Stomach (tissue), 9 donors: Measurements from ENCODE around the gene GABRG3. TPM values are rescaled to one million over a fixed set of nuclear protein-coding genes. Genes with fewer than 3 reads are reported as not detected.

Experiments
- DNase-seq, 2 donors: peaks; one replicate each; pipeline versions ENCODE4 v3.0.0 to v3.0.0-alpha.2; 2013 to 2019
- H3K27ac ChIP-seq, 5 donors: fragments of 200-600 bp in 4 of 5; sonication (generic) in 4 of 5; one replicate each; pipeline ENCODE4 v1.5.1; 2013 to 2019; ENCODE audit warnings: mild to moderate bottlenecking in 1 of 5, moderate library complexity in 1 of 5
- H3K27me3 ChIP-seq, 3 donors: fragments of 200-600 bp; sonication (generic); one replicate each; pipeline ENCODE4 v1.5.1; 2017 to 2019; ENCODE audit warnings: mixed run types in 1 of 3
- H3K36me3 ChIP-seq, 4 donors: fragments of 200-600 bp; sonication (generic); 1 replicate in 3 of 4; 2 replicates in 1 of 4; pipeline ENCODE4 v1.5.1; 2016 to 2019
- H3K4me1 ChIP-seq, 4 donors: fragments of 200-600 bp; sonication (generic); one replicate each; pipeline ENCODE4 v1.5.1; 2016 to 2019
- H3K4me3 ChIP-seq, 4 donors: fragments of 200-600 bp; sonication (generic) in 3 of 4; one replicate each; pipeline ENCODE4 v1.5.1; 2016 to 2019; ENCODE audit warnings: mild to moderate bottlenecking in 1 of 4
- H3K9me3 ChIP-seq, 4 donors: fragments of 200-600 bp; sonication (generic); one replicate each; pipeline ENCODE4 v1.5.1; 2016 to 2019
- EP300 ChIP-seq: sonication (generic); formaldehyde crosslinking; IDR thresholded peaks from one replicate; pipeline ENCODE4 v1.6.1; 2017; ENCODE audit warnings: antibody characterized with exemption
- POLR2A ChIP-seq, 4 donors: fragments of 450-650 bp; IDR thresholded peaks; one replicate each; pipeline ENCODE4 v1.6.1; 2016; ENCODE audit warnings: antibody characterized with exemption in 4 of 4, control low read depth in 2 of 4, mild to moderate bottlenecking in 1 of 4, moderate library complexity in 1 of 4
- POLR2AphosphoS5 ChIP-seq, 3 donors: sonication (generic); formaldehyde crosslinking; IDR thresholded peaks; one replicate each; pipeline ENCODE4 v1.6.1; 2016; ENCODE audit warnings: antibody characterized with exemption in 3 of 3
- WGBS, 5 donors: extraction: QIAGEN DNeasy Blood & Tissue Kit in 3 of 5; methylation state at CpG; one replicate each; pipeline versions ENCODE4 v1.1.5 to v1.1.7; 2013 to 2018; 5-methylcytosine and 5-hydroxymethylcytosine counted together
- intact Hi-C: fragments of 100-400 bp; cut with DNase I; formaldehyde crosslinking; loops from one replicate; pipeline ENCODE4 v1.15.1; 2023; ENCODE audit warnings: low total_unique reads
- polyA plus RNA-seq, 3 donors: library from polyadenylated mRNA; stranded (reverse); fragments of 200-250 nt; gene quantifications; one replicate each; pipeline ENCODE4 v1.2.3, GENCODE V29; 2013
- total RNA-seq, 5 donors: library from RNA; depleted of rRNA; stranded (reverse); fragments of >200 nt; gene quantifications; one replicate each; pipeline versions ENCODE4 v1.1.0 to v1.2.3, GENCODE V29; 2014 to 2016
- TF ChIP-seq, protein P1 (sequence below), 7 experiments: fragments of 450-650 bp in 4 of 7; fragments of 200-600 bp in 3 of 7; sonication (generic) in 3 of 7; IDR thresholded peaks; one replicate each; pipeline ENCODE4 v1.5.1; 2016 to 2019; ENCODE audit warnings: antibody characterized with exemption in 7 of 7, control low read depth in 2 of 7, mild to moderate bottlenecking in 1 of 7
- donor health status: healthy with polysubstance abuse.
- donor health status: Bipolar disorder and iron deficiency.
- donor health status: healthy.

The GABRG3 gene
- total and polyA plus RNA-seq, 8 donors, result 0.37 to 1.5 TPM; not detected in 6

DNA sequence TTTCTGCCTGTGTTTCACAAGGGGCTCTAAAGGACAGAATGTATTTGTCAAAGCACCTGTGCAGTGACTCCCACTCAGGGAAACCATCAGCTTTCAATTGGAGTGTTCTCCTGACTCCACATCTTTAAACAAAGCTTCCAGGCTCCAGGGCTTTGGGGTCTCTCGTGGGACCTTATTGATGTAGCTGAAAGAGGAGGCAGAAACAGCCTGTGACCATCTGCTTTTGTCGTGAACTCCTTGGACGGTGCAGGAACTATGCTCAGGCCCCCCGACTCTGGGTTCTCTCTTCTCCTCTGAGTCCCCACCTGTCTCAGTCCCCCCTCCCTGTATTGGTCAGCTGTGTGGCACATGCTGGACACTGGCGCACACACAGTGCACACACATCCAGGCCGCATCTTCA lies 486.8 kb downstream of the GABRG3 start:
- Histone ChIP-seq H3K4me1 (no peaks in the 10 kb centered on the region), H3K27ac (no peak overlapping the region), H3K4me3 (no peak overlapping the region), H3K36me3 (no peaks in the 10 kb centered on the region), H3K9me3 (peaks cover 0 to 21% (median 7%) of the 10 kb centered on the region in 4 donors), H3K27me3 (no peaks in the 10 kb centered on the region)
- DNase-seq, result no peak
- no peak for TF ChIP-seq POLR2AphosphoS5 (IDR thresholded peaks at IDR 0.05)
- TF ChIP-seq, protein P1, sequence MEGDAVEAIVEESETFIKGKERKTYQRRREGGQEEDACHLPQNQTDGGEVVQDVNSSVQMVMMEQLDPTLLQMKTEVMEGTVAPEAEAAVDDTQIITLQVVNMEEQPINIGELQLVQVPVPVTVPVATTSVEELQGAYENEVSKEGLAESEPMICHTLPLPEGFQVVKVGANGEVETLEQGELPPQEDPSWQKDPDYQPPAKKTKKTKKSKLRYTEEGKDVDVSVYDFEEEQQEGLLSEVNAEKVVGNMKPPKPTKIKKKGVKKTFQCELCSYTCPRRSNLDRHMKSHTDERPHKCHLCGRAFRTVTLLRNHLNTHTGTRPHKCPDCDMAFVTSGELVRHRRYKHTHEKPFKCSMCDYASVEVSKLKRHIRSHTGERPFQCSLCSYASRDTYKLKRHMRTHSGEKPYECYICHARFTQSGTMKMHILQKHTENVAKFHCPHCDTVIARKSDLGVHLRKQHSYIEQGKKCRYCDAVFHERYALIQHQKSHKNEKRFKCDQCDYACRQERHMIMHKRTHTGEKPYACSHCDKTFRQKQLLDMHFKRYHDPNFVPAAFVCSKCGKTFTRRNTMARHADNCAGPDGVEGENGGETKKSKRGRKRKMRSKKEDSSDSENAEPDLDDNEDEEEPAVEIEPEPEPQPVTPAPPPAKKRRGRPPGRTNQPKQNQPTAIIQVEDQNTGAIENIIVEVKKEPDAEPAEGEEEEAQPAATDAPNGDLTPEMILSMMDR (IDR thresholded peaks at IDR 0.05), result no peak
- TF ChIP-seq EP300, result no peak
- TF ChIP-seq POLR2A (IDR thresholded peaks at IDR 0.05), result no peak
- WGBS, 5 donors, result 82 to 89% (median 86%) methylated on average over 6 of the region's 6 CpGs
- intact Hi-C loops, result no loop called here

- H3K9me3 ChIP-seq, result peaks cover 0 to 22% (median 7%) of the 10 kb centered on the region in 4 donors
- no peak overlapping the region for H3K27ac ChIP-seq
- 82 to 86% (median 85%) methylated on average over 14 of the region's 14 CpGs for WGBS, 5 donors
- H3K4me3 ChIP-seq, result no peak overlapping the region
- TF ChIP-seq POLR2AphosphoS5 (IDR thresholded peaks at IDR 0.05) (no peak), EP300 (no peak), POLR2A (IDR thresholded peaks at IDR 0.05) (no peak)
- TF ChIP-seq, protein P1 (IDR thresholded peaks at IDR 0.05), result no peak
- H3K4me1 ChIP-seq, result no peaks in the 10 kb centered on the region
- no peaks in the 10 kb centered on the region for H3K36me3 ChIP-seq
- intact Hi-C loops, result no loop called here
- no peaks in the 10 kb centered on the region for H3K27me3 ChIP-seq
- no peak for DNase-seq
Measured at GRCh38 chr15:27458345-27459084, 487.5 kb downstream of the GABRG3 start.

DNA sequence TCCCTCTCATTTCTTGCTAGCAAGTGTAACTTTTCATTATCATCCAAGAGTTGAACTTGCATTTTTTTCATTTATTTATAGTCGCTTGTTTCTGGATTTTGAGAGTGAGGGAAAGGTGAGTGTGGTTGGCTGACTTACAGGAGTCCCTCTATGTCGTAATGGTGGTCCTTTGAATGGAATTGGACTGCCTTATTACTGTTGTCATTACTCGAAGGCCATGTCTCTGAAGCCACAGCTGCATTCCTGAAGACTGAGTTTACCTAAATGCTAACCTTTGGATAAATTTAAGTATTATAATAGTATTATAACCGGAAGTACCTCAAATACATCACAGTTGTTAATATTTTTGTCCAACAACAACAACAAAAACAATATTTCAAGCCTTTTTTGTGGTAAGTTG lies 488.9 kb downstream of the GABRG3 start:
- Histone ChIP-seq H3K27me3 (no peaks in the 10 kb centered on the region), H3K27ac (no peak overlapping the region), H3K4me3 (no peak overlapping the region), H3K36me3 (no peaks in the 10 kb centered on the region), H3K9me3 (peaks cover 0 to 27% (median 7%) of the 10 kb centered on the region in 4 donors), H3K4me1 (no peaks in the 10 kb centered on the region)
- 62 to 80% (median 66%) methylated on average over 4 of the region's 4 CpGs for WGBS, 5 donors
- intact Hi-C loops, result no loop called here
- TF ChIP-seq POLR2AphosphoS5 (IDR thresholded peaks at IDR 0.05) (no peak), POLR2A (IDR thresholded peaks at IDR 0.05) (no peak), EP300 (no peak)
- TF ChIP-seq, protein P1 (IDR thresholded peaks at IDR 0.05), result no peak
- no peak for DNase-seq

DNA sequence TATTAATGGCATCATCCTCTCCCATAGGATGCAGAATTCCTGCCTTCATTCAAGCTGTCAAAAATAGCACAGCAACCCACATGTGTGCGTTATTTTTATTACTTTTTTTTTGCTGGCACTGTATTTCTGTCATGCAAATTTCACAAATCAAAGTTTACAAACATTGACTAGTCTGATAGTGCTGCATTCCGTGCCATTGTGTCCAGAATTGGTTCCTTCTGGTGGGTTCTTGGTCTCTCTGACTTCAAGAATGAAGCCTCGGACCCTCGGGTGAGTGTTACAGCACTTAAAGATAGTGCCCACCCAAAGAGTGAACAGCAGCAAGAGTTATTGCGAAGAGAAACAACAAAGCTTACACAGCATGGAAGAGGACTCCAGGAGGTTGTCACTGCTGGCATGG lies 490.2 kb downstream of the GABRG3 start:
- TF ChIP-seq POLR2AphosphoS5 (IDR thresholded peaks at IDR 0.05), result no peak
- intact Hi-C loops, result no loop called here
- 66 to 86% (median 70%) methylated on average over 5 of the region's 5 CpGs for WGBS, 5 donors
- no peaks in the 10 kb centered on the region for H3K27me3 ChIP-seq
- no peak overlapping the region for H3K4me3 ChIP-seq
- no peaks in the 10 kb centered on the region for H3K4me1 ChIP-seq
- no peak overlapping the region for H3K27ac ChIP-seq
- peaks cover 0 to 27% (median 4%) of the 10 kb centered on the region in 4 donors for H3K9me3 ChIP-seq
- no peaks in the 10 kb centered on the region for H3K36me3 ChIP-seq
- DNase-seq, result no peak

GRCh38 chr15:27463525-27464088 lies 492.6 kb downstream of the GABRG3 start:
- intact Hi-C loops, result no loop called here
- DNase-seq, result no peak
- H3K4me1 ChIP-seq, result no peaks in the 10 kb centered on the region
- H3K4me3 ChIP-seq, result no peak overlapping the region
- WGBS, 5 donors, result 59 to 73% (median 65%) methylated on average over 8 of the region's 8 CpGs
- H3K36me3 ChIP-seq, result no peaks in the 10 kb centered on the region
- TF ChIP-seq, protein P1 (IDR thresholded peaks at IDR 0.05), result no peak
- TF ChIP-seq POLR2AphosphoS5 (IDR thresholded peaks at IDR 0.05), result no peak
- no peak for TF ChIP-seq POLR2A (IDR thresholded peaks at IDR 0.05)
- TF ChIP-seq EP300, result no peak
- no peak overlapping the region for H3K27ac ChIP-seq
- H3K9me3 ChIP-seq, result peaks cover 0 to 15% (median 0%) of the 10 kb centered on the region in 4 donors
- H3K27me3 ChIP-seq, result no peaks in the 10 kb centered on the region
